Measurements from ENCODE around the gene SLC43A3. TPM values are rescaled to one million over a fixed set of nuclear protein-coding genes. Genes with fewer than 3 reads are reported as not detected.

The SLC43A3 gene
- total and polyA plus RNA-seq, 9 of the 15 experiments (the other 6 are each of a cell fraction or from before 2014, with no cell fraction given) = 63.7 to 281 (median 139) TPM

- no peak for TF ChIP-seq THRB (CRISPR knock-in tag; conservative IDR thresholded peaks at IDR 0.05)
Measured at GRCh38 chr11:57378186-57378585, 48.7 kb downstream of the SLC43A3 start (continued).

- H3K9me3 ChIP-seq (replicated peaks; ENCODE audit: control insufficient read depth, insufficient read depth, low read depth, low read length) = no peaks in the 10 kb centered on the region
- intact Hi-C loops (cut with micrococcal nuclease) (no loop called here), in situ Hi-C loops (cut with MboI) (no loop called here)
- POLR2A ChIA-PET = interaction anchor here (0.6 to 0.7 kb wide), 2 partner anchors 49 to 118 kb away, joined by 3 read pairs; no protein-coding TSS in a partner anchor
- H3K4me2 ChIP-seq (ENCODE audit: insufficient read depth, low read length) = no peak overlapping the region
- H3K27ac ChIP-seq (ENCODE audit: extremely low read depth, low read depth, low read length) = no peak overlapping the region
- ATAC-seq (no peak), FAIRE-seq (no peak), DNase-seq (ENCODE audit: extremely low read depth in 1 of 4, low spot score in 3 of 4) (no peak)
- no peak overlapping the region for H3K4me3 ChIP-seq
- peaks cover 6 to 7% of the 10 kb centered on the region in 2 experiments; a peak in 1 of 5 replicates for H3K27me3 ChIP-seq (ENCODE audit: control insufficient read depth in 2 of 2, insufficient read depth in 2 of 2, low read length in 2 of 2)
- H3K4me1 ChIP-seq (replicated peaks in 1 of 2; ENCODE audit: control insufficient read depth in 2 of 2, insufficient read depth in 2 of 2, low read length in 2 of 2) = peaks cover 7 to 11% of the 10 kb centered on the region in 2 experiments
- TF ChIP-seq CLOCK (CRISPR knock-in tag; IDR thresholded peaks at IDR 0.05; ENCODE audit: borderline replicate concordance) (no peak), RBM25 (IDR thresholded peaks at IDR 0.05; ENCODE audit: low read depth, low read length, severe bottlenecking) (peak; percentile 45), NR2F6 (CRISPR knock-in tag; IDR thresholded peaks at IDR 0.05) (no peak), EWSR1 (IDR thresholded peaks at IDR 0.05; ENCODE audit: borderline replicate concordance, low read depth, partially characterized antibody) (no peak), PRMT5 (CRISPR knock-in tag; IDR thresholded peaks at IDR 0.05) (no peak), ZNF707 (CRISPR knock-in tag; conservative IDR thresholded peaks at IDR 0.05) (no peak)
- TF ChIP-seq, protein P1, sequence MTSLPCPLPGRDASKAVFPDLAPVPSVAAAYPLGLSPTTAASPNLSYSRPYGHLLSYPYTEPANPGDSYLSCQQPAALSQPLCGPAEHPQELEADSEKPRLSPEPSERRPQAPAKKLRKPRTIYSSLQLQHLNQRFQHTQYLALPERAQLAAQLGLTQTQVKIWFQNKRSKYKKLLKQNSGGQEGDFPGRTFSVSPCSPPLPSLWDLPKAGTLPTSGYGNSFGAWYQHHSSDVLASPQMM (CRISPR knock-in tag; IDR thresholded peaks at IDR 0.05) = no peak
- no TSS peak for BruUV-seq (replicated peaks)
- no peaks in the 10 kb centered on the region for H3K79me2 ChIP-seq (ENCODE audit: control insufficient read depth, insufficient read depth, low read length)
- H2AFZ ChIP-seq (ENCODE audit: low read depth, low read length) = no peak overlapping the region
- H3K36me3 ChIP-seq (ENCODE audit: control insufficient read depth, insufficient read depth, low read length) = no peaks in the 10 kb centered on the region
- 17% methylated on average over 5 of the region's 5 CpGs for whole genome bisulfite sequencing (ENCODE audit: insufficient coverage, low coverage, missing lambda C conversion rate)
- CTCF ChIA-PET (ENCODE audit: low intra/inter-chr PET ratio) = no interaction called here
- H3K9me1 ChIP-seq (ENCODE audit: control insufficient read depth, insufficient read depth, low read length) = no peaks in the 10 kb centered on the region
- H3K9ac ChIP-seq (ENCODE audit: insufficient read depth in 1 of 2, low read depth in 2 of 2, low read length in 2 of 2) = no peak overlapping the region
- H4K20me1 ChIP-seq (replicated peaks; ENCODE audit: control insufficient read depth, insufficient read depth, low read length) = no peaks in the 10 kb centered on the region
Measured at GRCh38 chr11:57377107-57377506, 49.8 kb downstream of the SLC43A3 start.

All from K562 (cell line).